GM12878 (cell line): ENCODE data around the gene TMEM235. TPM values are rescaled to one million over a fixed set of nuclear protein-coding genes. Genes with fewer than 3 reads are reported as not detected.

Source experiments
- BMI1 ChIP-seq: fragments of 450-650 bp; IDR thresholded peaks from 2 replicates; pipeline ENCODE4 v1.6.1; 2016; ENCODE audit warnings: mild to moderate bottlenecking, moderate library complexity, borderline replicate concordance
- CHD2 ChIP-seq: IDR thresholded peaks from 2 replicates; pipeline ENCODE4 v1.6.1; 2011; ENCODE audit warnings: low read depth, low read length, improper control_type of control experiment, borderline replicate concordance
- CREB1 ChIP-seq: IDR thresholded peaks from 2 replicates; pipeline ENCODE4 v1.6.1; 2012; ENCODE audit warnings: low read depth, mild to moderate bottlenecking, inconsistent platforms
- ESRRA ChIP-seq: IDR thresholded peaks from 2 replicates; pipeline ENCODE4 v1.6.1; 2012; ENCODE audit warnings: mild to moderate bottlenecking, low read length, improper control_type of control experiment
- HCFC1 ChIP-seq: fragments of 150-350 bp; IDR thresholded peaks from 2 replicates; pipeline ENCODE4 v1.6.1; 2014; ENCODE audit warnings: low read length
- HDAC6 ChIP-seq: fragments of 200-600 bp; sonication (generic); IDR thresholded peaks from one replicate; pipeline ENCODE4 v1.8.0; 2017; ENCODE audit warnings: antibody characterized with exemption; ENCODE audit not compliant: unreplicated experiment
- HDGF ChIP-seq: fragments of 450-650 bp; IDR thresholded peaks from 2 replicates; pipeline ENCODE4 v1.6.1; 2016; ENCODE audit warnings: antibody characterized with exemption
- LARP7 ChIP-seq: fragments of 450-650 bp; IDR thresholded peaks from 2 replicates; pipeline ENCODE4 v1.6.1; 2017; ENCODE audit warnings: mild to moderate bottlenecking
- MXI1 ChIP-seq: fragments of 150-350 bp; IDR thresholded peaks from 2 replicates; pipeline ENCODE4 v1.6.1; 2011; ENCODE audit warnings: low read depth, mild to moderate bottlenecking, inconsistent platforms, low read length, improper control_type of control experiment
- NR2C1 ChIP-seq: fragments of 450-650 bp; IDR thresholded peaks from 2 replicates; pipeline ENCODE4 v1.6.1; 2017; ENCODE audit warnings: antibody characterized with exemption, mild to moderate bottlenecking, moderate library complexity
- NR2F1 ChIP-seq: fragments of 450-650 bp; conservative IDR thresholded peaks from 2 replicates; pipeline ENCODE4 v1.6.1; 2017; ENCODE audit warnings: mild to moderate bottlenecking
- POLR2AphosphoS5 ChIP-seq: IDR thresholded peaks from 2 replicates; pipeline ENCODE4 v1.6.1; 2011; ENCODE audit warnings: mild to moderate bottlenecking, low read length, inconsistent platforms
- RFX5 ChIP-seq: IDR thresholded peaks from 2 replicates; pipeline ENCODE4 v1.6.1; 2011; ENCODE audit warnings: low read depth, low read length, improper control_type of control experiment
- SMAD5 ChIP-seq: IDR thresholded peaks from 2 replicates; pipeline ENCODE4 v1.6.1; 2016; ENCODE audit warnings: antibody characterized with exemption, low read depth
- STAT3 ChIP-seq: IDR thresholded peaks from 2 replicates; pipeline ENCODE4 v1.6.1; 2011; ENCODE audit warnings: low read depth, low read length, improper control_type of control experiment
- TAF1 ChIP-seq: IDR thresholded peaks from 2 replicates; pipeline ENCODE4 v1.6.1; 2011; ENCODE audit warnings: mild to moderate bottlenecking, low read depth, low read length, borderline replicate concordance
- polyA plus RNA-seq, 11 experiments: library from polyadenylated mRNA; depleted of rRNA in 4 of 11; unstranded in 6 of 11; stranded (reverse) in 5 of 11; fragments of >200 nt; fragmentation: Nextera tagmentation in 4 of 11; fragmentation: Illumina TruSeq in 1 of 11; extraction: Ambion mirVana in 4 of 11; extraction: Trizol in 1 of 11; gene quantifications; 1 replicate in 1 of 11; 2 replicates in 10 of 11; pipeline versions ENCODE4 v1.2.1 to v1.2.3, GENCODE V29; 2011 to 2016; ENCODE audit warnings: inconsistent platforms in 2 of 11, missing spikeins in 2 of 11, low read depth in 1 of 11
- total RNA-seq, 4 experiments: library from RNA; depleted of rRNA in 3 of 4; stranded (reverse); fragments of >200 nt in 3 of 4; fragmentation: Illumina TruSeq in 1 of 4; extraction: Trizol in 1 of 4; gene quantifications; 2 replicates each; pipeline versions ENCODE4 v1.2.1 to v1.2.3, GENCODE V29; 2013 to 2021
- TF ChIP-seq, protein P1 (sequence below): fragments of 450-650 bp; formaldehyde crosslinking; IDR thresholded peaks from 2 replicates; pipeline ENCODE4 v1.4.0; 2020; ENCODE audit warnings: mild to moderate bottlenecking, moderate library complexity
- TF ChIP-seq, protein P2 (sequence below): IDR thresholded peaks from 2 replicates; pipeline ENCODE4 v1.6.1; 2012; ENCODE audit warnings: low read depth, low read length, improper control_type of control experiment
- TF ChIP-seq, protein P3 (sequence below): IDR thresholded peaks from 2 replicates; pipeline ENCODE4 v1.6.1; 2012; ENCODE audit warnings: improper control_type of control experiment, low read depth, low read length; ENCODE audit not compliant: insufficient replicate concordance
- TF ChIP-seq, protein P4 (sequence below): fragments of 450-650 bp; IDR thresholded peaks from 2 replicates; pipeline ENCODE4 v1.6.1; 2017; ENCODE audit warnings: borderline replicate concordance

Gene TMEM235
- total and polyA plus RNA-seq, 10 of the 15 experiments (the other 5 are each of a cell fraction or from before 2014, with no cell fraction given) = not detected

DNA sequence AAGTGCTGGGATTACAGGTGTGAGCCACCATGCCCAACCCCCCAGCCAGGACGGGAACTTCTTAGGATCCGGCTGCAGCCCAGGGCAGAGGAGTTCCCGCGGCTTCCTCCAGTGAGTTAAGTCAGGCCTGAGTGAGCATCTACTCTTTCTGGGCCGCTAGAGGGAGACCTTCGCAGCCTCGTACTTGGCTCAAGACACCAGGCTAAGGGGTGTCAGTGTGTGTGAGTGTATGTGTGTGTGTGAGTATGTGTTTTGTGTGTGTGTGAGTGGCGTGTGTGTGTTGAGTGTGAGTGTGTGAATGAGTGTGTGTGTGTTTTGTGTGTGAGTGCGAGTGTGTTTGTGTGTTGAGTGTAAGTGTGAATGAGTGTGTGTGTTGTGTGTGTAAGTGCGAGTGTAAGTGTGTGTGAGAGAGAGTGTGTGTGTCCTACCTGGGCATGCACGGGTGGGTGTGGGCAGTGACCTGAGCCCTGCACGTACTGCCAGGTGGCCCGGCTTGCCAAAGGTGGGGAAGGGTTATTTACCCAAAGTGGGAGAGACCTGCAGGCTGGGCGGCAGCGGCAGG, 58.5 kb downstream of the TMEM235 start (continued):
- TF ChIP-seq, protein P1, sequence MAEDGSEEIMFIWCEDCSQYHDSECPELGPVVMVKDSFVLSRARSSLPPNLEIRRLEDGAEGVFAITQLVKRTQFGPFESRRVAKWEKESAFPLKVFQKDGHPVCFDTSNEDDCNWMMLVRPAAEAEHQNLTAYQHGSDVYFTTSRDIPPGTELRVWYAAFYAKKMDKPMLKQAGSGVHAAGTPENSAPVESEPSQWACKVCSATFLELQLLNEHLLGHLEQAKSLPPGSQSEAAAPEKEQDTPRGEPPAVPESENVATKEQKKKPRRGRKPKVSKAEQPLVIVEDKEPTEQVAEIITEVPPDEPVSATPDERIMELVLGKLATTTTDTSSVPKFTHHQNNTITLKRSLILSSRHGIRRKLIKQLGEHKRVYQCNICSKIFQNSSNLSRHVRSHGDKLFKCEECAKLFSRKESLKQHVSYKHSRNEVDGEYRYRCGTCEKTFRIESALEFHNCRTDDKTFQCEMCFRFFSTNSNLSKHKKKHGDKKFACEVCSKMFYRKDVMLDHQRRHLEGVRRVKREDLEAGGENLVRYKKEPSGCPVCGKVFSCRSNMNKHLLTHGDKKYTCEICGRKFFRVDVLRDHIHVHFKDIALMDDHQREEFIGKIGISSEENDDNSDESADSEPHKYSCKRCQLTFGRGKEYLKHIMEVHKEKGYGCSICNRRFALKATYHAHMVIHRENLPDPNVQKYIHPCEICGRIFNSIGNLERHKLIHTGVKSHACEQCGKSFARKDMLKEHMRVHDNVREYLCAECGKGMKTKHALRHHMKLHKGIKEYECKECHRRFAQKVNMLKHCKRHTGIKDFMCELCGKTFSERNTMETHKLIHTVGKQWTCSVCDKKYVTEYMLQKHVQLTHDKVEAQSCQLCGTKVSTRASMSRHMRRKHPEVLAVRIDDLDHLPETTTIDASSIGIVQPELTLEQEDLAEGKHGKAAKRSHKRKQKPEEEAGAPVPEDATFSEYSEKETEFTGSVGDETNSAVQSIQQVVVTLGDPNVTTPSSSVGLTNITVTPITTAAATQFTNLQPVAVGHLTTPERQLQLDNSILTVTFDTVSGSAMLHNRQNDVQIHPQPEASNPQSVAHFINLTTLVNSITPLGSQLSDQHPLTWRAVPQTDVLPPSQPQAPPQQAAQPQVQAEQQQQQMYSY (CRISPR knock-in tag) = no peak
- no peak for TF ChIP-seq NR2C1
- TF ChIP-seq CREB1 = no peak
- no peak for TF ChIP-seq HCFC1
- TF ChIP-seq RFX5 = no peak
- TF ChIP-seq MXI1 = no peak
- TF ChIP-seq, protein P2, sequence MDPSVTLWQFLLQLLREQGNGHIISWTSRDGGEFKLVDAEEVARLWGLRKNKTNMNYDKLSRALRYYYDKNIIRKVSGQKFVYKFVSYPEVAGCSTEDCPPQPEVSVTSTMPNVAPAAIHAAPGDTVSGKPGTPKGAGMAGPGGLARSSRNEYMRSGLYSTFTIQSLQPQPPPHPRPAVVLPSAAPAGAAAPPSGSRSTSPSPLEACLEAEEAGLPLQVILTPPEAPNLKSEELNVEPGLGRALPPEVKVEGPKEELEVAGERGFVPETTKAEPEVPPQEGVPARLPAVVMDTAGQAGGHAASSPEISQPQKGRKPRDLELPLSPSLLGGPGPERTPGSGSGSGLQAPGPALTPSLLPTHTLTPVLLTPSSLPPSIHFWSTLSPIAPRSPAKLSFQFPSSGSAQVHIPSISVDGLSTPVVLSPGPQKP = no peak
- no peak for TF ChIP-seq SMAD5
- peak; percentile 100 for TF ChIP-seq HDGF
- 0 out of 2 replicates have a peak, but pooled peaks have one; percentile 9 for TF ChIP-seq LARP7
- no peak for TF ChIP-seq CHD2
- no peak for TF ChIP-seq HDAC6
- peak; percentile 20; the same call in 1 of the 2 replicates for TF ChIP-seq BMI1
- TF ChIP-seq NR2F1 = no peak; the same call in 1 of the 2 replicates
- no peak for TF ChIP-seq STAT3
- TF ChIP-seq, protein P3, sequence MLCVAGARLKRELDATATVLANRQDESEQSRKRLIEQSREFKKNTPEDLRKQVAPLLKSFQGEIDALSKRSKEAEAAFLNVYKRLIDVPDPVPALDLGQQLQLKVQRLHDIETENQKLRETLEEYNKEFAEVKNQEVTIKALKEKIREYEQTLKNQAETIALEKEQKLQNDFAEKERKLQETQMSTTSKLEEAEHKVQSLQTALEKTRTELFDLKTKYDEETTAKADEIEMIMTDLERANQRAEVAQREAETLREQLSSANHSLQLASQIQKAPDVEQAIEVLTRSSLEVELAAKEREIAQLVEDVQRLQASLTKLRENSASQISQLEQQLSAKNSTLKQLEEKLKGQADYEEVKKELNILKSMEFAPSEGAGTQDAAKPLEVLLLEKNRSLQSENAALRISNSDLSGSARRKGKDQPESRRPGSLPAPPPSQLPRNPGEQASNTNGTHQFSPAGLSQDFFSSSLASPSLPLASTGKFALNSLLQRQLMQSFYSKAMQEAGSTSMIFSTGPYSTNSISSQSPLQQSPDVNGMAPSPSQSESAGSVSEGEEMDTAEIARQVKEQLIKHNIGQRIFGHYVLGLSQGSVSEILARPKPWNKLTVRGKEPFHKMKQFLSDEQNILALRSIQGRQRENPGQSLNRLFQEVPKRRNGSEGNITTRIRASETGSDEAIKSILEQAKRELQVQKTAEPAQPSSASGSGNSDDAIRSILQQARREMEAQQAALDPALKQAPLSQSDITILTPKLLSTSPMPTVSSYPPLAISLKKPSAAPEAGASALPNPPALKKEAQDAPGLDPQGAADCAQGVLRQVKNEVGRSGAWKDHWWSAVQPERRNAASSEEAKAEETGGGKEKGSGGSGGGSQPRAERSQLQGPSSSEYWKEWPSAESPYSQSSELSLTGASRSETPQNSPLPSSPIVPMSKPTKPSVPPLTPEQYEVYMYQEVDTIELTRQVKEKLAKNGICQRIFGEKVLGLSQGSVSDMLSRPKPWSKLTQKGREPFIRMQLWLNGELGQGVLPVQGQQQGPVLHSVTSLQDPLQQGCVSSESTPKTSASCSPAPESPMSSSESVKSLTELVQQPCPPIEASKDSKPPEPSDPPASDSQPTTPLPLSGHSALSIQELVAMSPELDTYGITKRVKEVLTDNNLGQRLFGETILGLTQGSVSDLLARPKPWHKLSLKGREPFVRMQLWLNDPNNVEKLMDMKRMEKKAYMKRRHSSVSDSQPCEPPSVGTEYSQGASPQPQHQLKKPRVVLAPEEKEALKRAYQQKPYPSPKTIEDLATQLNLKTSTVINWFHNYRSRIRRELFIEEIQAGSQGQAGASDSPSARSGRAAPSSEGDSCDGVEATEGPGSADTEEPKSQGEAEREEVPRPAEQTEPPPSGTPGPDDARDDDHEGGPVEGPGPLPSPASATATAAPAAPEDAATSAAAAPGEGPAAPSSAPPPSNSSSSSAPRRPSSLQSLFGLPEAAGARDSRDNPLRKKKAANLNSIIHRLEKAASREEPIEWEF = no peak
- no peak for TF ChIP-seq POLR2AphosphoS5
- TF ChIP-seq, protein P4, sequence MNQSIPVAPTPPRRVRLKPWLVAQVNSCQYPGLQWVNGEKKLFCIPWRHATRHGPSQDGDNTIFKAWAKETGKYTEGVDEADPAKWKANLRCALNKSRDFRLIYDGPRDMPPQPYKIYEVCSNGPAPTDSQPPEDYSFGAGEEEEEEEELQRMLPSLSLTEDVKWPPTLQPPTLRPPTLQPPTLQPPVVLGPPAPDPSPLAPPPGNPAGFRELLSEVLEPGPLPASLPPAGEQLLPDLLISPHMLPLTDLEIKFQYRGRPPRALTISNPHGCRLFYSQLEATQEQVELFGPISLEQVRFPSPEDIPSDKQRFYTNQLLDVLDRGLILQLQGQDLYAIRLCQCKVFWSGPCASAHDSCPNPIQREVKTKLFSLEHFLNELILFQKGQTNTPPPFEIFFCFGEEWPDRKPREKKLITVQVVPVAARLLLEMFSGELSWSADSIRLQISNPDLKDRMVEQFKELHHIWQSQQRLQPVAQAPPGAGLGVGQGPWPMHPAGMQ = no peak
- TF ChIP-seq ESRRA = no peak
- TF ChIP-seq TAF1 = no peak
